Erythroblast (primary cell): ENCODE data around the gene RBMS1.

ENCODE experiments used
- GATA1 ChIP-seq: IDR thresholded peaks from 2 replicates; pipeline ENCODE4 v1.6.1; 2011; ENCODE audit warnings: low read depth, mild to moderate bottlenecking, control low read depth, low read length, moderate library complexity
- POLR2A ChIP-seq: IDR thresholded peaks from 2 replicates; pipeline ENCODE4 v1.6.1; 2011; ENCODE audit warnings: mild to moderate bottlenecking, low read length

DNA sequence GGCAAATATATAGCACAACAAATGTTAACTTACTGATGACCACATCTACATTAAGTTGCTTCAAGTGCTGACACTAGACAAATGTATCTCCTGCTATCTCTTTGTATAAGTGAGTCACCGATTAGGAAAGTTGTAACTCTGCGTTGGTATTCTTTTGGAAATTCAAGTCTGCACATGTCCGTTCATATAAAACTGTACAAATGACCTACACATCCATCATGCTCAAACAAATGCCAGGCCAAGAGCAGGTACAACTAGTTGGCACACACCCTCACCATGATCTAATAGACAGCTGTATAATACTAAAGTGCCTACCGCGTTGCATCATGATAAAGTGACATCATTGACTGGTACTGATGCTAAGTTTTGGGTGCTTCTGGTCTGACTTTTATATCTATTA is 141.1 kb downstream of the RBMS1 start:
- no peak for TF ChIP-seq POLR2A
- TF ChIP-seq GATA1, result no peak
